Stimulated activated CD8-positive, alpha-beta memory T cell treated with anti-CD3 and anti-CD28 coated beads, Interleukin-2, amount 100 ng/mL, for 1 hour (primary cell): ENCODE results near the gene PRKG2.
"Not testable (repeated sequence)": the region's sequence is repeated elsewhere in the genome, so short reads cannot be mapped to it uniquely, and the experiment has no call there.

Experiments
- DNase-seq, 2 donors: peaks; one replicate each; pipeline ENCODE4 v3.0.0-alpha.2; 2020; ENCODE audit warnings: low read depth in 2 of 2

Gene PRKG2

DNA sequence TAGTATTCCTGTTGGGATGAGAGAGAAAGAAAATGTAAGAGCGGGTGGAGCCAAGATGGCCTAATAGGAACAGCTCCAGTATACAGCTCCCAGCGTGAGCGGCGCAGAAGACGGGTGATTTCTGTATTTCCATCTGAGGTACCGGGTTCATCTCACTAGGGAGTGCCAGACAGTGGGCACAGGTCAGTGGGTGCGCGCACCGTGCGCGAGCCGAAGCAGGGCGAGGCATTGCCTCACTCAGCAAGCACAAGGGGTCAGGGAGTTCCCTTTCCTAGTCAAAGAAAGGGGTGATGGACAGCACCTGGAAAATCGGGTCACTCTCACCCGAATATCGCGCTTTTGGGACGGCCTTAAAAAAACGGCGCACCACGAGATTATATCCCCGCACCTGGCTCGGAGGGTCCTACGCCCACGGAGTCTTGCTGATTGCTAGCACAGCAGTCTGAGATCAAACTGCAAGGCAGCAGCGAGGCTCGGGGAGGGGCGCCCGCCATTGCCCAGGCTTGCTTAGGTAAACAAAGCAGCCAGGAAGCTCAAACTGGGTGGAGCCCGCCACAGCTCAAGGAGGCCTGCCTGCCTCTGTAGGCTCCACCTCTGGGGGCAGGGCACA is 61.2 kb downstream of the PRKG2 start:
- not testable (repeated sequence) for DNase-seq

DNA sequence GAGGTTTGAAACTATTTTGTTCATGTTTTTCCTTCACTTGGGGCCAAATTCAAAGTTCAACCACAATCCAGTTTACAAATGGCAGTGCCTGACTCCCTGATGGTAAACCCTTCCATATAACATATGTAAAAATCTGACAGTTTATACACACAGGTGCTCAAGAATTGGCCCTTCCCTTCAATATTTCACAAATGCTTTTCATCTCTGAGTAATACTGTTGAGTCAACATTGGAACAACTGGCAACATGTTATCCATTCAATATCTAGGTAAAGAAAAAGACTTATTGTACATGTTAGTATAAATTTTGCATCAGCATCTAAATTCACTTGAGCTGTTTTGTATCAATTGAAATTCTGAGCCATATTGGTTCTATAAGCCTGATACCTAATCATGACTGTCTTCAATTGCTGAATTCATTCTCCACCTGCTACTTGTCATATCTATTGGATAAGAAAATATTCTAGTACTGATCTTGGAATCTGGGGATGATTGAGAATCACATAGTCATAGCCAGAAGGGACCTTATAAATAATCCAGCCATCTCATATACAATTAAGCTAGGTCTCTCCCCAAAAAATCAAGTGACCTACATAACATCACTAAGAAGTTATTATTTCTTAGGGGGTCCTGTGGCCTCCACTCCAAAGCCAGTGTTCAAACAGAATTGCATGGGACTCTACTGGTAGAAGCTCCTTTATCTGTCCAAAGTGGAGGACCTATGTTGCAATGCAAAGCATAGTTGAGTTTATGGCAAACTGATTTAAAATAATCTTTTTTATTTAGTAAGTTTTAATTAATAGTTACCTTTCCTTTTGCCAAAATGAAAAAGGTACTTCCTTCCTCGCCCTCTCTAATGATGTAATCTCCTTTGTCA is 61.9 kb downstream of the PRKG2 start:
- no peak for DNase-seq

GRCh38 chr4:81149976-81150375 is 65.0 kb downstream of the PRKG2 start:
- no peak for DNase-seq

- DNase-seq = no peak
These were observed 66.4 kb downstream of the PRKG2 start for GRCh38 chr4:81148576-81148975.

DNA sequence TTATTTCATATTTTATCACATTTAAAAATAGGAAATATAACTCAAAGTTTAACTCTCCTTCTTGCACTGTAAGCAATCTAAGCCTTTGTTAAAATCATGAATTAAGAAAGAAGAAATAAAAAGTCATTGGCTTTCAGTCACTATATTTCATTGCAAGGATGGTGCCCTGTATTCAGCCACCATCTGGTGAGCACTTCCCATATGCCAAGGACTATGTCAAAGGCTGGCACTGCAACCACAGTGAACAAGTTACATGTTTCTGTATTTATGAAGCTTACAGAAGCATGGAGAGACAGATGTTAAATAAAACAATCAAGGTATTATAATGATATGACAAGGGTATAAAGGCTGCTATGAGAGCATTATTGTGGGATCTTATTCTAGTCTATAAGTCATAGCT is 68.6 kb downstream of the PRKG2 start:
- no peak for DNase-seq

DNA sequence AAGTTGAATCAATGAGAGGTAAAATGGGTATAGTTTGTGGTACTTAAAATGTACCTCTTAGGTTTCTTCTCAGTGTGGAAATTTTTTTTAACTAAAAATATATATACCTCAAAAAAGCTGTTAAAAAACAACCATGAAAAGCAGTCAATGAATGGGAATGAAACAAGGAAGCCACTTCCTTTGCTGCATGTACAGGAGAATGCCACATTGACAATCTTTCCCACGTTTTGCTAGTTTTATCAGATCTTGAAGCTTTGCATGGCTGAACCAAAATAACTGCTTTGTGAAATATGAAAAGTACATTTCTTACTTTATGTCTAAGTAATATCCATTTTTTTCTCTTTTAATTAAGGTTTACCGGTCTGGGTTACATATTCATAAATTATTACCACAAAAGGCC is 71.8 kb downstream of the PRKG2 start:
- no peak for DNase-seq

DNA sequence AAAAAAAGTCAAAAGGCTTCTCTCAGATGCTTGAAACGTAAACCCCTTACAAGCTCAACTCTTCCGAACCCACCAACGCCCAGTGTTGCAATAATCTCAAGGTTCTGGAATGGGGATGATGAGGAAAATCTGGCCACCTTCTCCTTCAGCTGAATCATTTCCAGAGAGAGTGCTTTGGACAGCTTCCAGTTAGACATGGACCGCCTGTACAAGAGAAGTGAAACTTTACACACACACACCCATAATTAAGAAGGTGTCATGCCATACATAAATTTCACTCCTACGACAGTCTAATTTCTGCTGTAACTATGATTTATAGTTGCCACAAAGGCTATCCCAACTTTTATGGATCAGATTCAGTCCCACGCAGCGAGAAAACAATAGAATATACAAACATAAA is 72.3 kb downstream of the PRKG2 start:
- DNase-seq = no peak

- no peak for DNase-seq
These were observed 77.1 kb downstream of the PRKG2 start for GRCh38 chr4:81137894-81138293.

DNA sequence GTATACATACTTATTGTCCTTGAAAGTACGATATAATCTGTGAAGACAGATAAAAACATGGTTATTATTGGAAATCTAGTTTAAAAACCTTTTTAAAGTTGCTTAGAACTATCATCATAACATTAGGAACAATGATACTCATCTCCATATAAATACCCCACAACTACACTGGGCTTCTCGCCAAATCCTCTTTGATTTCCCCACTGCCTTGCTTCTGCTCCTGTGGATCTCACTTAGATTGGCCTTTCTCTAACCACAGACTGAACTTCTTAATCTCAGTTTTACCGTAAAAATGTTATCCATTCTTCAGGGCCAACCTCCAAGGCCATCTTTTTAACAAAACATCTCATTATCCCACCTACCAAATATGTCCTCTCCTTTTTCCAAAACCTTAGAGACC is 77.6 kb downstream of the PRKG2 start:
- DNase-seq = no peak

DNA sequence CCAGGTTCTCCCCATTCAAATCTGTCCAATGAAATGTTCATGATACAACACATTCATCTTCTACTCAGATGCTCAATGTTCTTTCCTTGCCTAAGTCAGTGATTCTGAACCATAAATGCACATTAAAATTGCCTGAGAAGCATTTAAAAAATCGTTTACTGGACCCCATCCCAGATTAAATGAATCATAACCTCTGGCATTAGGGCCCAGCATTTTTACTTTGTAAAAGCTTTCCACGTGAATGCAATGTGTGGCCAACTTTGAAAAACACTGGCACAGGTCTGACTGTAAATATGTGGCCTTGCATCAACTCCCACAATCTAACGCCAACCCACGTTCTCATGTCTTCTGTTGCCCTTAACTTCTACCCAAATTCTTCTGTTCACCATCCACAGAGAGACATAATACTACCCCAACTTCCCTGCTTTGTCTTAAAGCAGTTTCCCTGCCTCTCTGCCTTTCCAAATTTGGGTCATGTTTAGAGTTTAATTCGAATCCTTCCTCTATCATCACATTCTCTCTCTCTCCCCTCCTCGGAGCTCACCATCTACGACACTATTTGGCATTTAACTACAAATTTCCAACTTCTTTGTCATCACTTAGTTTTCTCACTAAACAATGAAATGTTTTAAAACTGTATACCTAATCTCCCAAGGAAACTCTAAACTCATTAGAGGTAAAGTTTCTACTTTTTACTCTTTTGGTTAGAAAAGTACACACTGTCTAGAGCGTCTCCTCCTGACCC is 78.7 kb downstream of the PRKG2 start:
- no peak for DNase-seq

- no peak for DNase-seq
These were observed 79.5 kb downstream of the PRKG2 start for GRCh38 chr4:81135501-81135900.

- no peak for DNase-seq
These were observed 83.5 kb downstream of the PRKG2 start for GRCh38 chr4:81131563-81131962.

- no peak for DNase-seq
These were observed 84.0 kb downstream of the PRKG2 start for GRCh38 chr4:81131066-81131465.

DNA sequence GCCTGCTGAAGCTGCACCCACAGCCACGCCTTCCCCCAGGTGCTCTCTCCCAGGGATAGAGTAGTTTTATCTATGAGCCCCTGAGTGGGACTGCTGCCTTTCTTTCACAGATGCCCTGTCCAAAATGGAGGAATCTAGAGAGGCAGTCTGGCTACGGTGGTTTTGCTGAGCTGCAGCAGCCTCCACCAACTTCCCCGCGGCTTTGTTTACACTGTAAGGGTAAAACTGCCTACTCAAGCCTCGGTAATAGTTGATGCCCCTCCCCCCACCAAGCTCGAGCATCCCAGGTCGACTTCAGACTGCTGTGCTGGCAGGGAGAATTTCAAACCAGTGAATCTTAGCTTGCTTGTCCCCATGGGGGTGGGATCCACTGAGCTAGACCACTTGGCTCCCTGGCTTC is 84.5 kb downstream of the PRKG2 start:
- no peak for DNase-seq

- no peak for DNase-seq
These were observed 95.0 kb downstream of the PRKG2 start for GRCh38 chr4:81120055-81120454.

- DNase-seq = no peak
These were observed 96.9 kb downstream of the PRKG2 start for GRCh38 chr4:81118086-81118485.

- no peak for DNase-seq
These were observed 98.5 kb downstream of the PRKG2 start for GRCh38 chr4:81116566-81116965.

DNA sequence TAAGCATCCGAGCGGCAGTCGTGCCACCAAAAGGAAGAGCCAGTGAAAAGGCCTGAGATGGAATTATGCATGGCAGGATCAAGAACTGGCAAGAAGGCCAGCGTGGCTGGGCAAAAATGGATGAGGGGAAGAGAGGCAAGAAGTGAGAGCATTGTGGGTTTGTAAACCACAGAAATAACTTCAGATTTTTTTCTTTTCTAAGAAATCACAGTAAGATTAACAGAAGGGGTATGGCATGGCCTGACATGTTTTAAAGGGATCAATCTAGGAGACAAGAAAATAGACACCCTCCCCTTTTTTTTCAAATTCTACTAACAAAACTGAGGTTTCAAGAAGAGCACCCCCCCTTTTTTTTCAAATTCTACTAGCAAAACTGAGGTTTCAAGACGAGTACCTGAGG is 102.0 kb downstream of the PRKG2 start:
- no peak for DNase-seq

DNA sequence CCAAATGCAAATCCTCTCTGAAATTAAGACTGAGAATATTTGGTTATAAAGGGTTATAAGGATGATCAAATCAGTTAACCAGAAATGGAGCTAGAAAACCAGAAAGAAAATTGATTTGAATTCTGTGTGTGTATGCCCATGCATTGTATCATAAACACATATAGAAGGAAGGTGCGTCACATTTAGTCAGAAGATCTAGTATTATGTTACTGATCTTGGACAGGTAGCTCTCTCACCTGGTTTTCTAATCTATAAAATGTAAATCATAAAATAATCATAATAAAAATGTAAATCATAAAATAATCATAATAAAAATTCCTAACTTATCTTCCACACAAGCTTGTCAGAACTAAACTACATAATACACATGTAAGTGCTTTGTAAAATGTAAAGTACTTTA is 105.7 kb downstream of the PRKG2 start:
- DNase-seq = no peak

DNA sequence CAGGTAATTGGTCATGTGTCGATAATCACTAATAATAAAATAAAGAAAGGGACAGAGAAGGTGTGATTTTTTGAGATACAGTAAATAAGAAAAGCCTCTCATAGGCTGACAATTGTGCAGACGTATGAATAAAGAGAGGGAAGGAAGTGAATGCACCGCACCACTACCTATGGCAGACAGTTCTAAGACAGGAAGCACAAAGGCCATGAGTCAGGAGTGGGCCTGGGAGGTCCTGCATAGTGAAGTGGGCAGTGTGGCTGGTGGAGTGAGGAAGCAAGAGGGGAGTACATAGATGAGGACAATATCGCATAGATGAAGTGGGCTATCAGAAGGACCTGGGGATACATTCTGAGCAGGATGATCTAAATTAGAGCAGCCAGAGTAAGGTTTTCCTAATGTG is 108.9 kb downstream of the PRKG2 start:
- DNase-seq = no peak

DNA sequence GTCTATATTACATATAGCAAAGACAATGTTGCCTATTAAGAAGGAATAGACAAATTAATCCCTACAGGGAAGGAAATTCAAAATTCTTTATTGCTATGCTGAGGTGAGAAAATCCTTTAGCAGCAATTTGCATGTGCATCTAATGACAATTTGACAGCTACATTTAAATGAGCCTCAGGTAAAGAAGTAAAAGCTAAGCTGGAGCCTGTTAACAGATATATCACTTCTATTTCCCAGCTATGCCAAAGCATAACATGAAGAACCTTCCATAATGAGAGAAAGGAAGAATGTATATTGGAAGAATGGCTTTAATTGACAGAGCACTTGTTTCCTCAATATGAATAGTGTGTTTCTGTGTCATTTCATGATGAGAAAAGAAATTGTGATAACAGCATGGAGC is 112.9 kb downstream of the PRKG2 start:
- DNase-seq = no peak

GRCh38 chr4:81096566-81096965 is 118.5 kb downstream of the PRKG2 start:
- DNase-seq = no peak

DNA sequence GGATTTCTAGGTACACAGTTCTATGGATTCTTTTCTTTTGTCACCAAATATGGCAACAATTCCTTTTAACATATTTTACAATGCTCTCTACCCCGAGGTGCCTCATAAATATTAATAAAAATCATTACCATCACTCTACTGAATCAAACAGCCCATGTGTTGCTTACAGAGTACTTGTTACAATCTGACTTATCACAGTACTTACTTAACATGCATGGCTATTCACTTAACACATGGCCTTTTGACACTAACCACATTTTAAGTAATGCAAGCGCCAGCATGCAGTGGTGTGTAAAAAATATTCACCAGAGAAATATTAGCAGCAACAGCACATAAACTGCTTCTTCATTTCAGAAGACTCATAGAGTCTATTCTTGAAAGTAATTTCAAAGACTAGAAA is 119.6 kb downstream of the PRKG2 start:
- DNase-seq = no peak
